ENCODE measurements around the gene ARHGAP12. TPM values are rescaled to one million over a fixed set of nuclear protein-coding genes. Genes with fewer than 3 reads are reported as not detected.
A peak's percentile ranks its signal among the peaks of the same experiment; 100 is the strongest.

ARHGAP12 gene
- polyA plus RNA-seq, 1 of the 3 experiments (the other 2 are of a cell fraction), result 8.6 TPM

- H3K4me1 ChIP-seq (ENCODE audit: control insufficient read depth in 1 of 2, insufficient read depth in 2 of 2, low read depth in 1 of 2, low read length in 1 of 2), result peaks cover 0 to 13% of the 10 kb centered on the region in 2 experiments; a peak in 1 of 4 replicates
- ChIA-PET POLR2A (no interaction called here), CTCF (interaction anchor here (1.5 kb wide), 1 partner anchor 115 kb away, joined by 3 read pairs; no protein-coding TSS in a partner anchor)
- H3K36me3 ChIP-seq (replicated peaks in 1 of 2; ENCODE audit: control insufficient read depth in 1 of 2, insufficient read depth in 2 of 2, low read length in 1 of 2), result no peaks in the 10 kb centered on the region
- 68% methylated on average over 5 of the region's 5 CpGs for WGBS (ENCODE audit: low lambda C conversion rate)
- no peaks in the 10 kb centered on the region for H3K27me3 ChIP-seq (ENCODE audit: insufficient read depth)
- no peaks in the 10 kb centered on the region for H3F3A ChIP-seq (replicated peaks; ENCODE audit: insufficient read depth)
- no peak for DNase-seq
- H3K9me3 ChIP-seq, result no peaks in the 10 kb centered on the region
- H3K4me2 ChIP-seq, result no peak overlapping the region
- no peak overlapping the region for H3K9ac ChIP-seq
- no peaks in the 10 kb centered on the region for H3K79me2 ChIP-seq (ENCODE audit: insufficient read depth)
- H3K4me3 ChIP-seq (ENCODE audit: low read depth in 2 of 2, low read length in 1 of 2), result no peak overlapping the region
- no peaks in the 10 kb centered on the region for H4K20me1 ChIP-seq (ENCODE audit: insufficient read depth)
- H3K9me2 ChIP-seq, result no peaks in the 10 kb centered on the region
- peak overlapping the region in 1 of 2 experiments; percentile 18; a peak in 2 of 4 replicates for H3K27ac ChIP-seq (ENCODE audit: low read depth in 2 of 2, low read length in 1 of 2)
- TF ChIP-seq, protein P1, sequence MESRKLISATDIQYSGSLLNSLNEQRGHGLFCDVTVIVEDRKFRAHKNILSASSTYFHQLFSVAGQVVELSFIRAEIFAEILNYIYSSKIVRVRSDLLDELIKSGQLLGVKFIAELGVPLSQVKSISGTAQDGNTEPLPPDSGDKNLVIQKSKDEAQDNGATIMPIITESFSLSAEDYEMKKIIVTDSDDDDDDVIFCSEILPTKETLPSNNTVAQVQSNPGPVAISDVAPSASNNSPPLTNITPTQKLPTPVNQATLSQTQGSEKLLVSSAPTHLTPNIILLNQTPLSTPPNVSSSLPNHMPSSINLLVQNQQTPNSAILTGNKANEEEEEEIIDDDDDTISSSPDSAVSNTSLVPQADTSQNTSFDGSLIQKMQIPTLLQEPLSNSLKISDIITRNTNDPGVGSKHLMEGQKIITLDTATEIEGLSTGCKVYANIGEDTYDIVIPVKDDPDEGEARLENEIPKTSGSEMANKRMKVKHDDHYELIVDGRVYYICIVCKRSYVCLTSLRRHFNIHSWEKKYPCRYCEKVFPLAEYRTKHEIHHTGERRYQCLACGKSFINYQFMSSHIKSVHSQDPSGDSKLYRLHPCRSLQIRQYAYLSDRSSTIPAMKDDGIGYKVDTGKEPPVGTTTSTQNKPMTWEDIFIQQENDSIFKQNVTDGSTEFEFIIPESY (IDR thresholded peaks at IDR 0.05; ENCODE audit: borderline replicate concordance, low read depth), result no peak
- no peak; the same call in 1 of the 2 replicates for TF ChIP-seq FOSL2 (IDR thresholded peaks at IDR 0.05; ENCODE audit: borderline replicate concordance, low read depth)
- TF ChIP-seq MXI1 (IDR thresholded peaks at IDR 0.05; ENCODE audit: low read depth, low read length), result no peak
- TF ChIP-seq, protein P2, sequence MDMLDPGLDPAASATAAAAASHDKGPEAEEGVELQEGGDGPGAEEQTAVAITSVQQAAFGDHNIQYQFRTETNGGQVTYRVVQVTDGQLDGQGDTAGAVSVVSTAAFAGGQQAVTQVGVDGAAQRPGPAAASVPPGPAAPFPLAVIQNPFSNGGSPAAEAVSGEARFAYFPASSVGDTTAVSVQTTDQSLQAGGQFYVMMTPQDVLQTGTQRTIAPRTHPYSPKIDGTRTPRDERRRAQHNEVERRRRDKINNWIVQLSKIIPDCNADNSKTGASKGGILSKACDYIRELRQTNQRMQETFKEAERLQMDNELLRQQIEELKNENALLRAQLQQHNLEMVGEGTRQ (IDR thresholded peaks at IDR 0.05; ENCODE audit: borderline replicate concordance, low read depth, low read length), result no peak
- TF ChIP-seq RAD21 (IDR thresholded peaks at IDR 0.05; ENCODE audit: low read length), result no peak
- TF ChIP-seq JUND (IDR thresholded peaks at IDR 0.05), result no peak
- TF ChIP-seq TEAD4 (IDR thresholded peaks at IDR 0.05; ENCODE audit: borderline replicate concordance, insufficient read depth), result no peak
- TF ChIP-seq CHD2 (IDR thresholded peaks at IDR 0.05; ENCODE audit: low read length, partially characterized antibody), result no peak
- TF ChIP-seq YY1 (IDR thresholded peaks at IDR 0.05; ENCODE audit: low read depth), result no peak
- TF ChIP-seq MEF2A (IDR thresholded peaks at IDR 0.05; ENCODE audit: borderline replicate concordance, low read depth), result no peak
- TF ChIP-seq RFX5 (IDR thresholded peaks at IDR 0.05; ENCODE audit: low read length), result no peak
- TF ChIP-seq TCF12 (IDR thresholded peaks at IDR 0.05), result no peak
- no peak for TF ChIP-seq FOXJ3 (CRISPR knock-in tag; IDR thresholded peaks at IDR 0.05)
- TF ChIP-seq NFIC (IDR thresholded peaks at IDR 0.05; ENCODE audit: borderline replicate concordance), result no peak
- no peak for TF ChIP-seq EP300 (IDR thresholded peaks at IDR 0.05; ENCODE audit: borderline replicate concordance in 1 of 2, low read depth in 1 of 2, low read length in 1 of 2)
- no peak overlapping the region; the same call in 1 of the 2 replicates for H2AFZ ChIP-seq (ENCODE audit: low read depth)
Measured at GRCh38 chr10:31977440-31978155, 49.0 kb upstream of the ARHGAP12 start.
